Urinary bladder (tissue), 4 donors: Measurements from ENCODE around the gene MBOAT7. TPM values are rescaled to one million over a fixed set of nuclear protein-coding genes. Genes with fewer than 3 reads are reported as not detected.
A peak's percentile ranks its signal among the peaks of the same experiment; 100 is the strongest.

Source experiments
- DNase-seq: peaks from one replicate; pipeline ENCODE4 v3.0.0-alpha.2; 2015; ENCODE audit errors: extremely low spot score
- H3K27ac ChIP-seq: one replicate; pipeline ENCODE4 v1.5.1; 2013; ENCODE audit warnings: low read depth, mild to moderate bottlenecking, moderate library complexity
- H3K36me3 ChIP-seq: one replicate; pipeline ENCODE4 v1.6.1; 2013; ENCODE audit warnings: mild to moderate bottlenecking, moderate library complexity; ENCODE audit not compliant: insufficient read depth
- H3K4me1 ChIP-seq: one replicate; pipeline ENCODE4 v1.6.1; 2013; ENCODE audit warnings: mild to moderate bottlenecking, moderate library complexity; ENCODE audit not compliant: insufficient read depth
- H3K4me3 ChIP-seq: one replicate; pipeline ENCODE4 v1.5.1; 2013; ENCODE audit warnings: low read depth, low read length
- whole genome bisulfite sequencing: extraction: QIAGEN DNeasy Blood & Tissue Kit; methylation state at CpG from one replicate; pipeline ENCODE4 v1.1.7; 2013; 5-methylcytosine and 5-hydroxymethylcytosine counted together
- polyA plus RNA-seq: library from polyadenylated mRNA; stranded (reverse); fragments of 200-250 nt; gene quantifications from one replicate; pipeline ENCODE4 v1.2.3, GENCODE V29; 2013
- total RNA-seq: library from RNA; depleted of rRNA; stranded (reverse); fragments of >200 nt; gene quantifications from one replicate; pipeline ENCODE4 v1.2.3, GENCODE V29; 2014
- donor health status: healthy with polysubstance abuse.
- donor health status: healthy.

Gene MBOAT7
- total and polyA plus RNA-seq, 2 donors: 22.9 to 69.7 TPM

- 86% methylated on average over 3 of the region's 3 CpGs for WGBS
- H3K4me1 ChIP-seq: no peaks in the 10 kb centered on the region
- DNase-seq: no peak
- H3K4me3 ChIP-seq: no peak overlapping the region
- H3K27ac ChIP-seq: no peak overlapping the region
- H3K36me3 ChIP-seq: peaks cover 2% of the 10 kb centered on the region
Observed at GRCh38 chr19:54141356-54141755, 48.0 kb downstream of the MBOAT7 start.

- Histone ChIP-seq H3K4me1 (no peaks in the 10 kb centered on the region), H3K4me3 (peak overlapping the region; percentile 99), H3K27ac (no peak overlapping the region), H3K36me3 (peaks cover under 1% of the 10 kb centered on the region)
- WGBS: 22% methylated on average over 31 of the region's 31 CpGs
- DNase-seq: no peak
Observed at GRCh38 chr19:54138489-54139256, 50.7 kb downstream of the MBOAT7 start.

GRCh38 chr19:54137699-54138488 lies 51.5 kb downstream of the MBOAT7 start, which contains the start of gene CNOT3:
TSS of gene CNOT3 (plus strand) at chr19:54137762. CDS start at chr19:54142979, 5,217 bp downstream.
- no peaks in the 10 kb centered on the region for H3K4me1 ChIP-seq
- under 1% methylated on average over 103 of the region's 103 CpGs for WGBS

GRCh38 chr19:54136864-54137698 lies 52.3 kb downstream of the MBOAT7 start:
- Histone ChIP-seq H3K27ac (no peak overlapping the region), H3K4me1 (no peaks in the 10 kb centered on the region), H3K4me3 (peak overlapping the region; percentile 99), H3K36me3 (no peaks in the 10 kb centered on the region)
- WGBS: under 1% methylated on average over 46 of the region's 46 CpGs
- DNase-seq: peak; percentile 100

More at GRCh38 chr19:54137699-54138488, 51.5 kb downstream of the MBOAT7 start, which contains the start of gene CNOT3:
- H3K36me3 ChIP-seq: no peaks in the 10 kb centered on the region
- H3K4me3 ChIP-seq: peak within 1 kb of the TSS; percentile 99
- peak within 1 kb of the TSS; percentile 88 for H3K27ac ChIP-seq
- DNase-seq: no peak

GRCh38 chr19:54136086-54136863 lies 53.1 kb downstream of the MBOAT7 start:
- no peaks in the 10 kb centered on the region for H3K36me3 ChIP-seq
- H3K4me1 ChIP-seq: no peaks in the 10 kb centered on the region
- DNase-seq: no peak
- WGBS: 4% methylated on average over 30 of the region's 30 CpGs
- no peak overlapping the region for H3K27ac ChIP-seq
- H3K4me3 ChIP-seq: no peak overlapping the region

- no peak for DNase-seq
- H3K36me3 ChIP-seq: peaks cover 2% of the 10 kb centered on the region
- WGBS: 61% methylated on average over 2 of the region's 2 CpGs
- H3K4me1 ChIP-seq: no peaks in the 10 kb centered on the region
- H3K4me3 ChIP-seq: no peak overlapping the region
- no peak overlapping the region for H3K27ac ChIP-seq
Observed at GRCh38 chr19:54133957-54134590, 55.3 kb downstream of the MBOAT7 start.

GRCh38 chr19:54133312-54133956 lies 55.9 kb downstream of the MBOAT7 start:
- WGBS: 82% methylated on average over 10 of the region's 10 CpGs
- H3K27ac ChIP-seq: no peak overlapping the region
- DNase-seq: no peak
- peaks cover 4% of the 10 kb centered on the region for H3K36me3 ChIP-seq
- no peaks in the 10 kb centered on the region for H3K4me1 ChIP-seq
- no peak overlapping the region for H3K4me3 ChIP-seq

GRCh38 chr19:54129617-54129996 lies 59.8 kb downstream of the MBOAT7 start:
- Histone ChIP-seq H3K4me3 (no peak overlapping the region), H3K36me3 (peaks cover 4% of the 10 kb centered on the region), H3K27ac (no peak overlapping the region), H3K4me1 (no peaks in the 10 kb centered on the region)
- DNase-seq: no peak
- WGBS: 96% methylated on average over 20 of the region's 20 CpGs

GRCh38 chr19:54128796-54129616 lies 60.4 kb downstream of the MBOAT7 start:
- 96% methylated on average over 41 of the region's 41 CpGs for WGBS
- Histone ChIP-seq H3K4me3 (no peak overlapping the region), H3K36me3 (peaks cover 4% of the 10 kb centered on the region), H3K27ac (no peak overlapping the region), H3K4me1 (no peaks in the 10 kb centered on the region)
- DNase-seq: no peak

- H3K27ac ChIP-seq: no peak overlapping the region
- DNase-seq: no peak
- peaks cover 8% of the 10 kb centered on the region for H3K36me3 ChIP-seq
- H3K4me1 ChIP-seq: no peaks in the 10 kb centered on the region
- H3K4me3 ChIP-seq: no peak overlapping the region
- 91% methylated on average over 20 of the region's 20 CpGs for WGBS
Observed at GRCh38 chr19:54128441-54128725, 61.0 kb downstream of the MBOAT7 start.

GRCh38 chr19:54127688-54128440 lies 61.5 kb downstream of the MBOAT7 start:
- WGBS: 91% methylated on average over 44 of the region's 44 CpGs
- H3K36me3 ChIP-seq: peaks cover 8% of the 10 kb centered on the region
- no peaks in the 10 kb centered on the region for H3K4me1 ChIP-seq
- no peak overlapping the region for H3K27ac ChIP-seq
- H3K4me3 ChIP-seq: no peak overlapping the region
- DNase-seq: no peak
